WI38 (cell line): ENCODE results near the gene CBR1.

ENCODE experiments used
- H3K4me3 ChIP-seq: 2 replicates; pipeline ENCODE4 v1.5.1; 2011; ENCODE audit warnings: low read depth, mild to moderate bottlenecking, control low read depth, low read length
- TF ChIP-seq, protein P1 (sequence below): IDR thresholded peaks from 2 replicates; pipeline ENCODE4 v1.5.1; 2012; ENCODE audit warnings: low read depth, mild to moderate bottlenecking, control low read depth, low read length

Gene CBR1

DNA sequence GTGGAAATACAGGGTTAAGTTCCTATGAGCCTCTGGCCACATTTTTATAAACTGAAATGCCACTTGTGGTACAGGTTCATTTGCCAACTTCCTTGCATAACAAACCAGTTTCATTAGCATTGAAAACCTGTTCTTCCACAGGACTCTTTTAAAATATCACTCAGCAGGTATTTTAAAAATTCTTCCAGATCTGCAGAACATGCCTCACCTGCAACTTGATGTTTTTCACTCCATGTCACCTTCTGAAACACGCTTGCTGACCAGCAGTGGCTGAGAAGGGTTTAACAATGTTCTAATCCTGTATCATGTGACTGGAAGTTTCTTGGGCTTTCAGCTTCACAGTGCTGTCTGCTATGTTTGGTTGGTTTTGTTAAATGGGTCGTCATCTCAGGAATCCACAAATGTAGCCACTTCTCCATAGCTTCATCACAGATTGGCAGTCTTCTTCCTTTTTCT, 47.5 kb downstream of the CBR1 start:
- TF ChIP-seq, protein P1, sequence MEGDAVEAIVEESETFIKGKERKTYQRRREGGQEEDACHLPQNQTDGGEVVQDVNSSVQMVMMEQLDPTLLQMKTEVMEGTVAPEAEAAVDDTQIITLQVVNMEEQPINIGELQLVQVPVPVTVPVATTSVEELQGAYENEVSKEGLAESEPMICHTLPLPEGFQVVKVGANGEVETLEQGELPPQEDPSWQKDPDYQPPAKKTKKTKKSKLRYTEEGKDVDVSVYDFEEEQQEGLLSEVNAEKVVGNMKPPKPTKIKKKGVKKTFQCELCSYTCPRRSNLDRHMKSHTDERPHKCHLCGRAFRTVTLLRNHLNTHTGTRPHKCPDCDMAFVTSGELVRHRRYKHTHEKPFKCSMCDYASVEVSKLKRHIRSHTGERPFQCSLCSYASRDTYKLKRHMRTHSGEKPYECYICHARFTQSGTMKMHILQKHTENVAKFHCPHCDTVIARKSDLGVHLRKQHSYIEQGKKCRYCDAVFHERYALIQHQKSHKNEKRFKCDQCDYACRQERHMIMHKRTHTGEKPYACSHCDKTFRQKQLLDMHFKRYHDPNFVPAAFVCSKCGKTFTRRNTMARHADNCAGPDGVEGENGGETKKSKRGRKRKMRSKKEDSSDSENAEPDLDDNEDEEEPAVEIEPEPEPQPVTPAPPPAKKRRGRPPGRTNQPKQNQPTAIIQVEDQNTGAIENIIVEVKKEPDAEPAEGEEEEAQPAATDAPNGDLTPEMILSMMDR: no peak
- no peak overlapping the region for H3K4me3 ChIP-seq

GRCh38 chr21:36120304-36120888, 50.6 kb downstream of the CBR1 start:
- no peak overlapping the region for H3K4me3 ChIP-seq
- TF ChIP-seq, protein P1: no peak
